Occipital lobe (tissue), 2 donors: Measurements from ENCODE around the gene ACCSL. TPM values are rescaled to one million over a fixed set of nuclear protein-coding genes. Genes with fewer than 3 reads are reported as not detected.

Source experiments
- DNase-seq: peaks from one replicate; lab custom pipeline; 2025; lab: John Stamatoyannopoulos, UW
- total RNA-seq: library from RNA; depleted of rRNA; stranded (reverse); fragments of >200 nt; gene quantifications from one replicate; pipeline ENCODE4 v1.2.3, GENCODE V29; 2014

The ACCSL gene
- total RNA-seq, 1 donor from 2014 or later: not detected

DNA sequence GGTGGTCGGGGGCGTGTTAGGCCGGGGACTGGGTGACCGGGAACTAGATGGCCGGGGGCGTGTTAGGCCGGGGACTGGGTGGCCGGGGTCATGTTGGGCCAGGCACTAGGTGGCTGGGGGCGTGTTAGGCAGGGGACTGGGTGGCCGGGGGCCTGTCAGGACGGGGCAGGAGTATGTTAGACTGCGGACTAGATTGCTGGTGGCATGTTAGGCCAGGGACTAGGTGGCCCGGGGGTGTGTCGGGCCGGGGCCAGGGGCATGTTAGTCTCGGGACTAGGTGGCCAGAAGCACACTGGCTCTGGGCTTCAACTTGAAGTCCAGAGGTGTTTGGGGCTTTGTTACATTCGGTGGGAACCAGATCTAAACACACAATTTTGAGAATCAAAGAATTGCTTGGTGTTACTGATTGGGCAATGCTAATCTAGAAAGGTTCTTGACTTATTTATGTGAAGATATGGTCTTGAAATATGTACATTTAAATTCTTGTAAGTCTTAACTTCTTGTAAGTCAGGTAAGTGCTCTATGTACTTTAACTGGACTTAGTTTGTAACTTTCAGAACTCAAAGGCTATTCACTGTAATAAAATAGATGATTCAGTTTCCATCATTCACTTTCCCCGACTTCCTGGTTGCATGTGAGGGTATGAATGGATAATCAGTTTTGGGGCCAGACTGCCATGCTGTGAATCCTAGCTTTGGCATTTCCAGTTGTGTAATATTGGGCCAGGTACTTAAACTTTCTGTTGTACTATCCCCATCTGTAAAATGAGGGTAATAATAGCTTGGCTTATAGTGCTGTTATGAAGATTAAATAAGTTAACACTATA lies 48.8 kb downstream of the ACCSL start:
- no peak for DNase-seq

GRCh38 chr11:44097821-44098220 lies 50.0 kb downstream of the ACCSL start:
- no peak for DNase-seq

DNA sequence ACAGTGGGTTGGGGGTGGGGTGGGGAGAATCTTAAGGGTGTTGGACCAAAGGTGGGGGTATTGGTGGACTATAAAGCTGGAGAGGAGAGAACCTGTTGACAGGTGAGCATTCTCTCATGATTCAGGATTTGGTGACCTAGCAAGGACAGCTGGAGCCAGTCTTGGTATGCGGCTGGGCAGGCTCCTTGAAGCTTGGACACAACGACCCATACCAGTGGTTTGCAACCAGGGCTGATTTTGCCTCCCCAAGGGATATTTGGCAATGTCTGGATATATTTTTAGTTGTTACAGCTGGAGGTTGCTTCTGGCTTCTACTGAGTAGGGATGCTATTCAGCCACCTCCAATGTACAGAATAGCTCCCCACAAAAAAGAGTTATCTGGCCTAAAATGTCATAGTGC lies 53.3 kb downstream of the ACCSL start:
- DNase-seq: no peak

DNA sequence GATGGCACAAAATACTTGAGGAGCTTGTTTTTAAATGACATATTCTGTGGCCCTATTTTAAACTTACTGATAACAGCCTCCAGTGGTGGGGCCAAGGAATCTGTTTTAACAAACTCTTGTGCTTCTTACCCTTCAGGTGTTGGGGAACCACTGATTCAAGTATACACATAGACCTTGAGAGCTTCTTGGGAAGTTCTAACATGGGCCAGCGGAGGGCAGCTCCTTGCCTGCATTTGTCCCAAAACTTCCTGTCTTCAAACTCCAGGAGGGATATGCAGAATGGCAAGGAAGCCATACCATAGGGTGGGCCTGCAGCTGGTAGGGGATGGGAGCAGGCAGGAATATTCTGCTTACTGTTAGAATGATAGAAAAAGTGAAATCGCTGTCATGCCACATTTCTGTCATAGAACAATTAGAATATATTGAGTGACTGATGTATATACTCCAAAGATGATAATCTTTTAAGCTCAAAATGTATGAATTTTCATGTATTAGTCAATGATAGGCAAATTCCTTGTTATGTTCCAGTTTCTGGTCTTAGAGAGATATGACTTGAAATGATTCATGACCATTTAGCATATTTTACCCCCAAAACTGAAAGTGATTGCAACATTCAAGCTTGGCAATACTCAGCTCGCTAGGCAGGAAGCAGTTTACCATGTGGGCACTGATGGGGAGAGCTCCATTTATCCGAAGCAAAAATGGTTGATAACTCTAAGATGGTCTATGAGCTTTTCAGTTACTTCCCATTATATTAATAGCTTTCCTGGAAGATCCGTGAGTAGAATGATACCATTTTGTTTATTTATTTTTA lies 56.9 kb downstream of the ACCSL start:
- DNase-seq: no peak

GRCh38 chr11:44108260-44108659 lies 60.5 kb downstream of the ACCSL start:
- no peak for DNase-seq

Other genes starting within 250 kb of the ACCSL start
- 33.5 TPM for gene ALKBH3, start 167.2 kb upstream of the ACCSL start, total RNA-seq
- gene C11orf96, start 105.3 kb upstream of the ACCSL start, total RNA-seq: 19.8 TPM
- gene ACCS, start 18.3 kb downstream of the ACCSL start, total RNA-seq: 7.6 TPM
- gene EXT2, start 47.7 kb downstream of the ACCSL start, total RNA-seq: 79.2 TPM